H7 (cell line): ENCODE results near the gene SAMD5. TPM values are rescaled to one million over a fixed set of nuclear protein-coding genes. Genes with fewer than 3 reads are reported as not detected.
"Not testable (repeated sequence)": the region's sequence is repeated elsewhere in the genome, so short reads cannot be mapped to it uniquely, and the experiment has no call there.

ENCODE experiments used
- DNase-seq: peaks from one replicate; pipeline ENCODE4 v3.0.0; 2012
- H3K27me3 ChIP-seq: 2 replicates; pipeline ENCODE4 v1.6.0; 2011; ENCODE audit warnings: mild to moderate bottlenecking, low read length; ENCODE audit not compliant: control insufficient read depth, insufficient read depth
- H3K36me3 ChIP-seq: replicated peaks from 2 replicates; pipeline ENCODE4 v1.5.1; 2011; ENCODE audit warnings: low read length; ENCODE audit not compliant: control insufficient read depth, insufficient read depth
- H3K4me3 ChIP-seq: 2 replicates; pipeline ENCODE4 v1.5.1; 2011; ENCODE audit warnings: low read depth, mild to moderate bottlenecking, control low read depth, low read length, moderate library complexity; ENCODE audit not compliant: insufficient read depth
- total RNA-seq: library from RNA; depleted of rRNA; stranded (reverse); fragments of >200 nt; shearing (Covaris generic); gene quantifications from 2 replicates; pipeline ENCODE4 v1.2.3, GENCODE V29; 2014

Gene SAMD5
- total RNA-seq, 1 experiment from 2014 or later, result 0.17 TPM

DNA sequence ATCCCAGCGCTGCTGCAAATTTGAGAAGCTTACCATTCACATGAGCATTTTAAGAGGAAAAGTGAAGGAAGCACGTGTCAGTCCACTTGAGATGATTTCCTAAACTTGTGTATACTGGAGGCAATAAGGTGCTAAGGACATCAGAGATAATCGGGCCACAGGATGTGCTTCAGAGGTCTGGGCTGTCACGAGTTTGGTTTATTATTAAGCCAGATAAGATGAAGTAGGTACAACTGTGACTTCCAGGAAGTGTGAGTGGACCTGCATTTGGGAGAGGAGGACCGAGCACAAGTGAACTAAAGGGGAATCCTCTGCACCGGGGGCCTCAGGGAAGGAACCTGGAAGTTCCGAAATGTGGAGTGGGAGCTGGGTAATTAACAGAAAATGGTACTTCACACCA is 1.4 kb downstream of the SAMD5 start:
- DNase-seq, result no peak
- Histone ChIP-seq H3K27me3 (peaks cover 63% of the 10 kb centered on the region), H3K36me3 (no peaks in the 10 kb centered on the region), H3K4me3 (no peak overlapping the region)

DNA sequence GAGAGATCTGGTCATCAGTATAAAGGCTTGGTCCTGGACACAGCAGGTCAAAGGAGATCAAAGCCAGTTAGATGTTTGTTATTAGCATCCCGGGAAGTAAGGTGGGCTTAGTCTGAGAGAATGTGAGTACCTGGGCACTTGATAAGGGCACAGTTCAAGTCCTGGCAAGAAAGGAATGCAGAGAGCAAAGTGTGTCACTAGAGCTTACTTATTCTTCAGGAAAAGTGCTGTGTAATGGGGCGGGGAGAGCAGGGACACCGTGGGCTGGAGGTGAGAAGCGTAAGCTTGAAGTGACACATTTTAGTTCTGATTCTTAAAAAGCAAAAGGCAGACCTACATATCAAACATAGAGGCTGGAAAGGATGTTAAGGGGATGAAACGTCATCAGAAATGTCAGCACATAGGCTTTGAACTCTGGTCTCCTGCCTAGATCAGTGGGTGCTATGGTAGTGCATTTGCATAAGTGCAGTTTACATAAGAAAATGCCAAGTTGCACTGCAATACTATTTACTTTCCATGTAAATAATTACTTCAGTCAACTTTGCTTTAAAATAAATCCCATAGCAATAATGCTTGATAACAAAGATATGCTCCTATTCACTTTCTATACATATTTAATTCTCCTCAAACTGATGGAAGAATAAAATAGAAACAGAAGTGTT is 2.6 kb downstream of the SAMD5 start:
- peaks cover 53% of the 10 kb centered on the region for H3K27me3 ChIP-seq
- H3K36me3 ChIP-seq, result no peaks in the 10 kb centered on the region
- DNase-seq, result no peak
- no peak overlapping the region for H3K4me3 ChIP-seq

DNA sequence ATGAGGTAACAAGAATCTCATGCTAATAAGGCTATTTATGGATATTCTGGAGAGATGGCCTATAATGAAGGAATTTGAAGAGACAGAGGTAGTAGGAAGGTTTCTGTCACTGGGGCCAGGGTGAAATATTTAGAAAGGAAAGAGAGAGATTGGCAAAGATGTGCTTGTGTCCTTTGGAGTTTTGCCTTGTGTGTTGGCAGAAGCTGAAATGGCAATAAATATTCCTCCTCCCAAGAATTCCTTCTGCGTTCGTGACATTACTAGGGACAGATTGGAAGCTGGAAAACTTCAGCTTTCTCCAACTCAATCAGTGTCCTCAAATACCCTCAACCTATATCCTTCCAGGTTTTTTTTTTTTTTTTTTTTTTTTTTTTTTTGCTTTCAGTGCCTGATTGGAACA is 6.3 kb downstream of the SAMD5 start:
- DNase-seq, result no peak
- peaks cover 18% of the 10 kb centered on the region for H3K27me3 ChIP-seq

DNA sequence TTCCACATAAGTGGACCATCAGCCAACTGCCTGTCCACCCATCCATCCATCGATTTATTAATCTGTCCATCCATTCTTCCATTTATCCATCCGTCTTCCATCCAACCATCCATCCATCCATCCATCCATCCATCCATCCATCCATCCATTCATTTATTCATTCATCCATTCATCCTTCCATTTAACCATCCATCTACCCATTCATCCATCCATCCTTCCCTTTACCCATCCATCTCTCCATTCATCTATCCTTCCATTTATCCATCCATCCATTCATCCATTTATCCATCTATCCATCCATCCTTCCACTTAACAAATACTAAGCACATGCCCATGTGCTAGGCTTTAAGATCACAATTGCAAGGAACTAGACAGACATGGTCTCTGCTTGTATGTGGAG is 6.8 kb downstream of the SAMD5 start:
- Histone ChIP-seq H3K4me3 (no peak overlapping the region), H3K36me3 (no peaks in the 10 kb centered on the region), H3K27me3 (peaks cover 13% of the 10 kb centered on the region)
- no peak for DNase-seq

More for the DNA sequence above, 6.3 kb downstream of the SAMD5 start:
- no peak overlapping the region for H3K4me3 ChIP-seq
- H3K36me3 ChIP-seq, result no peaks in the 10 kb centered on the region

DNA sequence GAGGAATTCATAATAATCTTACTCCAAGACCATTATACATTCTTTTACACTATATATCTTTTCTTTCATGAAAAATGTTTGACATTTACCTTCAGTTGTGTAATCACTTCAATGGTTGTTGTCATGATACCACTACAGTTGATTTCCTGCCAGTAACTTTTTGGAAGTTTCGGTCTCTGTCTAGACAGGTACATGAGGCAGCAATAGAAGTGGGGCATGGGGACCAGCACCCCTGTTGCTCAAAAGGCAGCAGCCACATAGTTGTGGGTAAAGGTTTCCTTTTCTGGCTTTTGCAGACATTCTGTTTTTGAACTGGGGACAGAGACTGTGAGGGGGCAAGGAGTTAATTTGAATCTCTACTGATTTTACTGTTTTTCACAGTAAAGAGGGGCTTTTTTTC is 14.1 kb downstream of the SAMD5 start:
- no peaks in the 10 kb centered on the region for H3K27me3 ChIP-seq
- DNase-seq, result no peak
- no peak overlapping the region for H3K4me3 ChIP-seq
- H3K36me3 ChIP-seq, result no peaks in the 10 kb centered on the region

DNA sequence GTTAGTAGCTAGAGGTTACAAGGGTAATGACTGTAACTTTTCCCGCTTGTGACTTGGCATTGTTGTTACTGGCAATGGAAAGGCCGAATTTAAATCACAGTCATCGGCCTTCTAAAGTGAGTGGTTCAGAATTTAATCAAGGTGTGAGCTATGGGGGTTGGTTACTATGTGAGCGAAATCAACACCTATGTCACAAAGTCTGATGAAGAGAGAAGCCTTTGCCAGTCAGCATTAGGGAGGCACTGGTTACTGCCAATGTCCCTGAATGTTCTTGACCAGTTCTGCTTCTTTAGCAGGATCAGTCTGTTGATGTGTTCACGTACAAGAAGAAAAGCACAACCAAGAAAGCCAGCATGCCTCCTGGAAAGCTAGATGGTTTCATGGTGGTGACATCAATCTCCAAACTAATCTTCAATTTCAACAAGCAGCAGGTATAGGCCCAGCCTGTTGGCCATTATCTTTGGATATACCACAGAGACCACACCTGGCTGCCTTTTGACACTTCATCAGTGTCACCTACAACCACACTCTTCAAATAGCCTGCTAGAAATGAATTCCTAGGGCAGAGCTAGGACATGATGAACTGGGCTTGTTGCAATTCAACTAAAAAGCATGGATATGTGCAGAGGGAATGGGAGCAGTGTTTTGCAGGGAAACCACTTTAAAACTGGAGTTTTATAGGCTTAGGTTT is 17.2 kb downstream of the SAMD5 start:
- Histone ChIP-seq H3K27me3 (no peaks in the 10 kb centered on the region), H3K36me3 (no peaks in the 10 kb centered on the region), H3K4me3 (no peak overlapping the region)
- DNase-seq, result no peak

DNA sequence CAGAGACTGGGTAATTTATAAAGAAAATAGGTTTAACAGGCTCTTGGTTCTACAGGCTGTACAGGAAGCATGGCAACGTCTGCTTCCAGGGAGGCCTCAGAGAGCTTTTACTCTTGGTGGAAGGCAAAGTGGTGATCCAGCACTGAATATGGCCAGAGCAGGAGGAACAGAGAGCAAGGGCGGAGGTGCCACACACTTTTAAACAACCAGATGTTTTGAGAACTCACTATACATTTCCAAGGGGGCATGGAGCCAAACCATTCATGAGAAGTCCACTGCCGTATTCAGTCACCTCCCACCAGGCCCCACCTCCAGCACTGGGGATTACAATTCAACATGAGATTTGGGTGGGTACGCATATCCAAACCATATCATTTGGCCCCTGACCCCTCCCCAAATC is 18.7 kb downstream of the SAMD5 start:
- H3K36me3 ChIP-seq, result no peaks in the 10 kb centered on the region
- DNase-seq, result no peak
- H3K4me3 ChIP-seq, result no peak overlapping the region
- no peaks in the 10 kb centered on the region for H3K27me3 ChIP-seq

DNA sequence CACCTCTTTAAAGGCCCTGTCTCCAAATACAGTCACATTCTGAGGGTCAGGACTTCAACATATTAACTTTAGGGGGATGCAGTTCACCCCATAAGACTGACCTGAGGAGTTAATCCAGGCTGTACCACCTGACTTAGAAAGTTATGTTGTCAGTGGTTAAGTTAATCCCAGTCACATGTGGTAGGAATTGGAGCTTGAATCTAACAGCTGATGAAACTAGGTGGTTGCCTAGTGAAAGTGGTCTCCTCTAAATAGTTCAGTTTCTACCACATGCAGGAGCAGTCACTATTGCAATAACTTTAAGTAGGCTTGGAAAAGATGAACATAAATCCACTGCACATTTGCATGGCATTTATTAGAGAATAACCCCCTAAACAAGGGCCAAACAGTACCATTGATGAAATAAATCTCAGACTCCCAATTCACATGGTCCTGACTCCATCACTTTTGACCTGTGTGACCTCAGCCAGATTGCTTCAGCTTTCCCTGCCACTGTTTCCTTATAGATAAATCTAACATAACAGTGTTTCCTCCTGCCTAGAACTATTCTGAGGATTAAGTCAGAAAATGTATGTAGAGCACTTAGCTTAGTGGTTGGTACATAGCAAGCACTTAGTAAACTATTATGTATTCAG is 20.1 kb downstream of the SAMD5 start:
- Histone ChIP-seq H3K36me3 (no peaks in the 10 kb centered on the region), H3K4me3 (no peak overlapping the region), H3K27me3 (no peaks in the 10 kb centered on the region)
- no peak for DNase-seq

DNA sequence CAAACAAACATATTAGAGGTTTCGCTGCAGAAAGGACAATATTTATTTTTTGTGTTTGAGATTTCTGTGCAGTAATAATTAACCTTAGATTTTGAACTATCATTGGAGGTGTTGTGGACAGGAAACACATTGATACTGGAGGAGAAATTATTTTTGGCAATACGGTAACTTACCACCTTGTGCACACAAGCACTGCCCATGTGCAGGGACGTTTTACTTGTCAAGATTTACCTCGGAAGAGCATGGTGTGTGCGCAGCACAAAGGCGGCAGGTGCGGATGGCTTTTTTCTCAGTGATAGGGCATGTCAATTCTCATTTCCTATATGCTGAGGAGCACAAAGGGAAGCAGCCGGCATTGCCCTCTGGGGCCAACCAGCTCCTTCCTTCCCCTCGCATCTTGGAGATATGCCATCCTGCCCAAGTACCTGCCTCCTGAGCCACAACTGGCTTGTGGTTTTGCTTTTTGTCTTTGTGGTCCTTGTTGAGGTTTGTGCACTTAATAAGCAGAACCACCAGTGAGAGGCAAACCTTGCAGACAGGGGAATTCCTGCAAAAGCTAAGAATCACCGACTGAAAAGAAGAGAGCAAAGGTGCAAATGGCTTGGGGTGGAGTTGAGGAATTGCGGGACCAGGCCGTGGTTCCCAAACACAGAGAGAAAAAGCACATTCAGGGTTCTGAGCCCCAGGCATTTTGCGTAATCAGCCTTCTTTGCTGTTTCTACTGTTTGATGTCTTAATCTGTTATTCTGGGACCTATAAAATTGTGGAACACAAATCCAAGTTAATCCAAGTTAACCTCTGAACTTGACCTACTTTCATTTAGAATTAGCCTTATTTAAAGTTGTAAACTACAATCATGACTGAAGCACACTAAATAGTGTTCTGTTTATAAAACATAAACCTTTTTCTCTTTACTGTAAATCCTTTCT is 21.9 kb downstream of the SAMD5 start:
- DNase-seq, result no peak
- Histone ChIP-seq H3K27me3 (no peaks in the 10 kb centered on the region), H3K36me3 (no peaks in the 10 kb centered on the region), H3K4me3 (no peak overlapping the region)

DNA sequence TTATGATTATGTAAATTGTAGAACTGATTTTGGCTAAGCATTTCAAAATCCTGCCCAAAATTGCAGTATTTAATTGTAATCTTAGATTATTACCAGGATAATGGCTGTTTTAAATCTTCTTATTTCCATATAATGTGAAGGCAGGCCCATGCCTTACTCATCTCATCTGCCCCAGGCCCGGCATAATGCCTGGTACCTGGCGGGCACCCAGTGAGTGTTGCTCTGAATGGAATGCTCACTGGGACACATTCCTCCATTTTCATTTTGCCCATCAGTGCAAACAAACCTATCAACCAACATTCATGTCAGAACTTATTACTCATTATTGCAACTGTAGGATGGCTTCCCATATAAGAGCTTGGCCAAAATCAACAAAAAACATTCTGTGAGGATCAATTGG is 22.8 kb downstream of the SAMD5 start:
- Histone ChIP-seq H3K27me3 (no peaks in the 10 kb centered on the region), H3K36me3 (no peaks in the 10 kb centered on the region), H3K4me3 (no peak overlapping the region)
- no peak for DNase-seq

DNA sequence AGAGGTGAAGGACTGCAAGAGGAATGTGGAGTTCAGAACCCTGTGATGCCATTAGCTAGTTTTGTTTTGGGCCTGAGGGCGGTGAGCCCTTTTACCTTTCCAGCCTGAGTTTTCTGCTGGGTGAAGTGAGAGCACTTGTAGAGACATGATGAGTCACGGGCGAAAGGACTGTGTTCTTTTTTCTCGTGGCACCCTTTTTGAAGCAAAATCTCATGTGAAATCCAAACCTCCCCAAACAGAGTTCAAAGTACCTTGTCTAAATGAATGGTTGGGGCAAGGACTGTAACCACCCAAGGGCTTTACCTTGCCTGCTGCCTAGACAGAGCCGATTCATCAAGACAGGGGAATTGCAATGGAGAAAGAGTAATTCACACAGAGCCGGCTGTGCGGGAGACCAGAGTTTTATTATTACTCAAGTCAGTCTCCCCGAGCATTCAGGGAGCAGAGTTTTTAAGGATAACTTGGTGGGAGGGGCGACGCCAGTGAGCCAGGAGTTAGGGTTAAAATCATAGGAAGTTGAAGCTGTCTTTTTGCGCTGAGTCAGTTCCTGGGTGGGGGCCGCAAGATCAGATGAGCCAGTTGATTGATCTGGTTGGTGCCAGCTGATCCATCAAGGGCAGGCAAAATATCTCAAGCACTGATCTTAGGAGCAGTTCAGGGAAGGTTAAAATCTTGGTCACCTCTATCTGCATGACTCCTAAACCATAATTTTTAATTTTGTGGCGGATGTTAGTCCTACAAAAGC is 25.8 kb downstream of the SAMD5 start:
- no peaks in the 10 kb centered on the region for H3K27me3 ChIP-seq
- no peak for DNase-seq
- no peak overlapping the region for H3K4me3 ChIP-seq
- H3K36me3 ChIP-seq, result no peaks in the 10 kb centered on the region

DNA sequence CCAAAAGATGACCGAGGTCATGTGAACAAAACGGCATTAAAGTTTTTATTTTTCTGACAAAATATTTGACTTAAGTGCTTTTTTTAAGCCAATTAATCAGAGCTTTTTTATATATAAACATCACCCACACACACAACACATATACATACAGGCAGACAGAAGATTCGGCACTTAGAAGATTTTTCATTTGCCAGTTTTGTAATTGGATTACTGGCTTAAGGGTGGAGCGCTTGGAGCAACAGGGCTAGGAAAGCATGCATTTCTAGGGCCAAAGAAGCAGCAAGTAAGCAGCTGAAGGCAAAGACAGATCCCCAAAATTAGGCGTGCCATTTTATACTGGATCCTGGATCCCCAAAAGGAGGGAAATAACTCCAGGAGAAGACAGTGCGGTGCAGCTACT is 30.3 kb downstream of the SAMD5 start:
- no peak overlapping the region for H3K4me3 ChIP-seq
- no peaks in the 10 kb centered on the region for H3K36me3 ChIP-seq
- no peaks in the 10 kb centered on the region for H3K27me3 ChIP-seq
- no peak for DNase-seq

DNA sequence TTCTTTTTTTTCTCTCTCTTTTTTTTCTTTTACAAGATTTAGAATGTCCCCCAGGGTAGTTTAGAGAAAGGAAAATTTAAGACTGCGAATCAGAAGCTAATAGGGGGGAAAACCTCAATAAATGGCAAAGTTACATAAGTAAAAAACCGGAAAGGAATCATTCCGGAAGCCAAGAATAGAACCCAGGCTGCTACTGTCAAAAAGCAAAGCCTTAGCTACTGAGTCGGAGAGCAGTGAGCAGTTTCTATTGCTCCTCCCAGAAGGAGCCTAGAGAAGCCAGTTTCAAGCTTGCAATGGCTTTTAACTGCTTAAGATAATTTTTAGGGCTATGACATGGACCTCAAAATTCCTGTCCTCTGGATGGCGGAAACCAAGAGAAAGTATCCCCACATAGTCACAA is 31.6 kb downstream of the SAMD5 start:
- no peak for DNase-seq
- H3K27me3 ChIP-seq, result no peaks in the 10 kb centered on the region
- no peaks in the 10 kb centered on the region for H3K36me3 ChIP-seq
- no peak overlapping the region for H3K4me3 ChIP-seq

DNA sequence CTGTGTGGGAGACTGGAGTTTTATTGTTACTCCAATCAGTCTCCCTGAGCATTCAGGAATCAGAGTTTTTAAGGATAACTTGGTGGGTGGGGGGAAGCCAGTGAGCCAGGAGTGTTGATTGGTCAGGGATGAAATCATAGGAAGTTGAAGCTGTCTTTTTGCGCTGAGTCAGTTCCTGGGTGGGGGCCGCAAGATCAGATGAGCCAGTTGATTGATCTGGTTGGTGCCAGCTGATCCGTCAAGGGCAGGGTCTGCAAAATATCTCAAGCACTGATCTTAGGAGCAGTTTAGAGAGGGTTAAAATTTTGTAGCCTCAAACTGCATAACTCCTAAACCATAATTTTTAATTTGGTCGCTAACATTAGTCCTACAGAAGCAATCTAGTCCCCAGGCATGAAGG is 33.9 kb downstream of the SAMD5 start:
- DNase-seq, H3K4me3 ChIP-seq, H3K36me3 ChIP-seq: not testable (repeated sequence)

More for the DNA sequence above, 33.9 kb downstream of the SAMD5 start:
- H3K27me3 ChIP-seq, result not testable (repeated sequence)
